Activated CD4-positive, alpha-beta T cell treated with anti-CD3 and anti-CD28 coated beads, Interleukin-2, amount 10 ng/mL, durations not matched to agents 24 days and 14 days (primary cell): ENCODE data around the gene PDE8B. TPM values are rescaled to one million over a fixed set of nuclear protein-coding genes. Genes with fewer than 3 reads are reported as not detected.
"Not testable (repeated sequence)": the region's sequence is repeated elsewhere in the genome, so short reads cannot be mapped to it uniquely, and the experiment has no call there.

Experiments
- DNase-seq: peaks from one replicate; pipeline ENCODE4 v3.0.0; 2022
- H3K27ac Mint-ChIP-seq: one replicate; pipeline ENCODE4 v1.8.0; 2022; ENCODE audit warnings: mild to moderate bottlenecking, mixed read lengths
- H3K27me3 Mint-ChIP-seq: one replicate; pipeline ENCODE4 v1.8.0; 2022; ENCODE audit warnings: mixed read lengths
- H3K36me3 Mint-ChIP-seq: one replicate; pipeline ENCODE4 v1.8.0; 2022; ENCODE audit warnings: low read depth, mild to moderate bottlenecking, mixed read lengths
- H3K4me1 Mint-ChIP-seq: one replicate; pipeline ENCODE4 v1.8.0; 2021; ENCODE audit warnings: mixed read lengths
- H3K4me3 Mint-ChIP-seq: one replicate; pipeline ENCODE4 v1.8.0; 2022; ENCODE audit warnings: mild to moderate bottlenecking, moderate library complexity, mixed read lengths
- H3K9me3 Mint-ChIP-seq: one replicate; pipeline ENCODE4 v1.8.0; 2021; ENCODE audit warnings: mixed read lengths
- intact Hi-C: fragments of 100-400 bp; cut with micrococcal nuclease; formaldehyde crosslinking; loops from one replicate; pipeline ENCODE4 v1.15.1; 2023
- total RNA-seq: library from RNA; stranded (reverse); gene quantifications from 2 replicates; pipeline ENCODE4 v1.2.3, GENCODE V29; 2022

PDE8B gene
- total RNA-seq, 1 donor from 2014 or later = 0.19 TPM

DNA sequence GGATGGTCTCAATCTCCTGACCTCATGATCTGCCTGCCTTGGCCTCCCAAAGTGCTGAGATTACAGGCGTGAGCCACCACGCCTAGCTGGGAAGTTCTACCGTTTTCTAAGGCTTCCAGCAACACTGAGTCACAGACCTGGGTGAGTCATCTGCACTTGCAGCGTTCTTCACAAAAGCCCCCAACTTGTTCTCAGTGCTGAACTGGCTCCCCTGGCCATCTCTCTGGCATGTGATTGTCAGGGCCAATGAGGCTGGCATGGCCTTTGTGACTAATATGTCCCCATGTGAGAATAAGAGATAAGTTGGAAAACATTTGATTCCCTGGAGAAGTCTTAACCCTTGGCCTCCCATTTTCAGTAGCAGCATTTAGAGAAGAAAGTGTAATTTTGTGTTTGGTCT lies 157.3 kb downstream of the PDE8B start:
- H3K27me3 Mint-ChIP-seq = no peaks in the 10 kb centered on the region
- no peaks in the 10 kb centered on the region for H3K4me1 Mint-ChIP-seq
- DNase-seq = no peak
- peaks cover 5% of the 10 kb centered on the region for H3K9me3 Mint-ChIP-seq
- H3K4me3 Mint-ChIP-seq = no peak overlapping the region
- no peak overlapping the region for H3K27ac Mint-ChIP-seq
- no peaks in the 10 kb centered on the region for H3K36me3 Mint-ChIP-seq
- intact Hi-C loops = no loop called here

DNA sequence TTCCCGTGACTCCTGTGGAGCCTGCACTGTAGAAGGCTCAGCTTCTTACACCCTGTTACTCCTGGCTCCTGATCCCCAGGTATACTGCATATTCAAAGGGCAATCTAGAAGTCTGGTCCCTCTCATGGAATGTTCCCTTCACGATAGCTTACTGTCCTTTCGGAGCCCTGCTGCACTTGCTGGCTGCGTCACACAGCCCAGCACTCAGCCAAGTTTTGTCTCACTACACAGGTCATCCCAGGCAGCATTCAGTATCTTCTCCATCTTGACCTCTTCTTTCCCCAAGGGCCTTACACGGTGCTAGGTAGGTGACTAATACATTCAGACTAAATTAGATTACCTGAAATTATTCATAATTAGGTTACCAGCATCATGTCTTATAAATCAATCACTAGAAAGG lies 157.9 kb downstream of the PDE8B start:
- Mint-ChIP-seq H3K9me3 (no peaks in the 10 kb centered on the region), H3K4me1 (no peaks in the 10 kb centered on the region), H3K36me3 (no peaks in the 10 kb centered on the region), H3K27ac (no peak overlapping the region), H3K27me3 (no peaks in the 10 kb centered on the region), H3K4me3 (no peak overlapping the region)
- no peak for DNase-seq
- intact Hi-C loops = no loop called here

- no peak overlapping the region for H3K27ac Mint-ChIP-seq
- DNase-seq = no peak
- no peaks in the 10 kb centered on the region for H3K9me3 Mint-ChIP-seq
- H3K4me3 Mint-ChIP-seq = no peak overlapping the region
- no peaks in the 10 kb centered on the region for H3K36me3 Mint-ChIP-seq
- no peaks in the 10 kb centered on the region for H3K4me1 Mint-ChIP-seq
- no peaks in the 10 kb centered on the region for H3K27me3 Mint-ChIP-seq
- intact Hi-C loops = no loop called here
Measured at GRCh38 chr5:77369566-77369965, 159.1 kb downstream of the PDE8B start.

- H3K36me3 Mint-ChIP-seq = peaks cover 2% of the 10 kb centered on the region
- H3K4me1 Mint-ChIP-seq = peaks cover 13% of the 10 kb centered on the region
- H3K27ac Mint-ChIP-seq = no peak overlapping the region
- H3K9me3 Mint-ChIP-seq = peaks cover 3% of the 10 kb centered on the region
- H3K27me3 Mint-ChIP-seq = no peaks in the 10 kb centered on the region
- intact Hi-C loops = loop anchor here (5.0 kb wide), 1 partner anchor 58 kb away; no protein-coding TSS in a partner anchor
- H3K4me3 Mint-ChIP-seq = no peak overlapping the region
- no peak for DNase-seq
Measured at GRCh38 chr5:77374686-77375085, 164.2 kb downstream of the PDE8B start.

DNA sequence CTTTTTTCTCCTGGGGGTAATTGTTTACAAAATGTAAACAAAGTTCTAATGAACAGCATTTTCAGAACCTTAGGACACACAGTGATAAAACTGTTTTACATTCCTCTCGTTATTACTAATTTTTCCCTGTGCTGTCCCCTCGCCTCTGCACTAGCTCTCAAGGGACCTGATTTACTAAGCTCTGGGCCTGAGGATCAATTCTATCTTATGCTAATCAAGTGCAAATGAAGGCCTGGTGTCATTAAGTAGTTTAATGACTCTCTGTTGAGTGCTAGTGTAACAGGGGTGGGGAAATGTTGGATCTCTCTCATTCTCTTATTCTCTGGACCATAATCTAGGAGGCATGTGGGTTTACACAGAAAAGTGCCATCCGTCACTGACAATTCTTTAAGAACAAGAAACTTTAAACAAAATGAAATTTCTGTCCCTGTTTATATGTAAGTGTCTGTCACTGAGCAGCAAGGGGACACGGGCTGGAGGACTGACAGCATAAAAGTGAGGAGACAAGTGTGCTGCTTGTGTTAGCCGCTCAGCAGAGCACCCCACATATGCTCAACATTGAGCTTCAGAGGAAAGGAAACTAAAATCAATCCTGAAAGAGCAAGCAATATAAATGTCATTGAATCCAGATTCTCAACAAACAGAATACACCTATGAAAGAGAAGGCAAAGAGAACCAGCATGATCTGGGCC lies 166.3 kb downstream of the PDE8B start:
- peaks cover 2% of the 10 kb centered on the region for H3K36me3 Mint-ChIP-seq
- peaks cover 29% of the 10 kb centered on the region for H3K4me1 Mint-ChIP-seq
- H3K27ac Mint-ChIP-seq = no peak overlapping the region
- no peak overlapping the region for H3K4me3 Mint-ChIP-seq
- DNase-seq = no peak
- peaks cover 11% of the 10 kb centered on the region for H3K9me3 Mint-ChIP-seq
- H3K27me3 Mint-ChIP-seq = no peaks in the 10 kb centered on the region
- intact Hi-C loops = loop anchor here (5.0 kb wide), 1 partner anchor 56 kb away; no protein-coding TSS in a partner anchor

- intact Hi-C loops = loop anchor here (1.0 to 5.0 kb wide), 5 partner anchors 23 to 121 kb away; partner anchors contain the start of gene WDR41
- Mint-ChIP-seq H3K9me3 (peaks cover 24% of the 10 kb centered on the region), H3K27ac (peak overlapping the region; percentile 82), H3K4me3 (peak overlapping the region; percentile 51), H3K27me3 (no peaks in the 10 kb centered on the region), H3K4me1 (peaks cover 29% of the 10 kb centered on the region), H3K36me3 (peaks cover 4% of the 10 kb centered on the region)
- peak; percentile 81 for DNase-seq
Measured at GRCh38 chr5:77379558-77380061, 169.1 kb downstream of the PDE8B start.

GRCh38 chr5:77380636-77381035 lies 170.2 kb downstream of the PDE8B start:
- Mint-ChIP-seq H3K9me3 (peaks cover 31% of the 10 kb centered on the region), H3K36me3 (peaks cover 4% of the 10 kb centered on the region), H3K27ac (peak overlapping the region; percentile 72), H3K4me1 (peaks cover 29% of the 10 kb centered on the region), H3K4me3 (no peak overlapping the region), H3K27me3 (no peaks in the 10 kb centered on the region)
- DNase-seq = no peak
- intact Hi-C loops = no loop called here

- intact Hi-C loops = not testable (repeated sequence)
Measured at GRCh38 chr5:77383336-77383735, 172.9 kb downstream of the PDE8B start.

GRCh38 chr5:77386340-77386739 lies 175.9 kb downstream of the PDE8B start:
- H3K27me3 Mint-ChIP-seq, H3K27ac Mint-ChIP-seq, H3K4me1 Mint-ChIP-seq, H3K36me3 Mint-ChIP-seq, H3K4me3 Mint-ChIP-seq, DNase-seq, intact Hi-C loops: not testable (repeated sequence)
- peaks cover 37% of the 10 kb centered on the region for H3K9me3 Mint-ChIP-seq

More at GRCh38 chr5:77383336-77383735, 172.9 kb downstream of the PDE8B start:
- not testable (repeated sequence) for H3K27ac Mint-ChIP-seq, H3K36me3 Mint-ChIP-seq, H3K27me3 Mint-ChIP-seq, H3K4me3 Mint-ChIP-seq, DNase-seq
- peaks cover 47% of the 10 kb centered on the region for H3K9me3 Mint-ChIP-seq
- peaks cover 25% of the 10 kb centered on the region for H3K4me1 Mint-ChIP-seq

- DNase-seq = no peak
- no peaks in the 10 kb centered on the region for H3K4me1 Mint-ChIP-seq
- no peak overlapping the region for H3K4me3 Mint-ChIP-seq
- H3K36me3 Mint-ChIP-seq = no peaks in the 10 kb centered on the region
- no peak overlapping the region for H3K27ac Mint-ChIP-seq
- peaks cover 22% of the 10 kb centered on the region for H3K9me3 Mint-ChIP-seq
- H3K27me3 Mint-ChIP-seq = no peaks in the 10 kb centered on the region
- intact Hi-C loops = loop anchor here (5.0 kb wide), 1 partner anchor 32 kb away; no protein-coding TSS in a partner anchor
Measured at GRCh38 chr5:77389746-77390145, 179.3 kb downstream of the PDE8B start.

- H3K36me3 Mint-ChIP-seq = no peaks in the 10 kb centered on the region
- H3K27ac Mint-ChIP-seq = no peak overlapping the region
- no peaks in the 10 kb centered on the region for H3K4me1 Mint-ChIP-seq
- no peaks in the 10 kb centered on the region for H3K27me3 Mint-ChIP-seq
- DNase-seq = no peak
- intact Hi-C loops = loop anchor here (5.0 kb wide), 1 partner anchor 33 kb away; no protein-coding TSS in a partner anchor
- H3K4me3 Mint-ChIP-seq = no peak overlapping the region
- H3K9me3 Mint-ChIP-seq = peaks cover 20% of the 10 kb centered on the region
Measured at GRCh38 chr5:77390221-77390620, 179.7 kb downstream of the PDE8B start.

DNA sequence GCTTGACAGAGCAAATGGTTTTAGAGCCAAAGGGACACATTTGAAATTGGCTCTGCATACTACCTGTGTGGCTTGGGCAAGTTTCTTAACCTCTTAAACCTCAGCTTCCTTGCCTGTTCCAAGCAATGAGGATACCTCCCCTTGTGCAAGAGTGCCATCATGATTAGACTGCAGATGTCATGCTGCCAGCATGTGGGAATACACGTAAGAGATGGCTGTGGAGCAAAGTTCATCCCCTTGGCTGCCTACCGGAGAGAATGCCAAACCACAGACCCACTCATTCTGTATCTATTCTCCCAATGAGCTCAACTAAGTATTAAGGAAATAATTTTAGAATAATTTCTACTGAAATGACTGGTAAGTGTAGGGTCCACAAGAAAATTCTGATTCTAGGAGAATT lies 180.3 kb downstream of the PDE8B start:
- H3K4me1 Mint-ChIP-seq = no peaks in the 10 kb centered on the region
- no peak overlapping the region for H3K4me3 Mint-ChIP-seq
- intact Hi-C loops = loop anchor here (5.0 kb wide), 1 partner anchor 33 kb away; no protein-coding TSS in a partner anchor
- no peaks in the 10 kb centered on the region for H3K27me3 Mint-ChIP-seq
- H3K9me3 Mint-ChIP-seq = peaks cover 16% of the 10 kb centered on the region
- no peaks in the 10 kb centered on the region for H3K36me3 Mint-ChIP-seq
- no peak overlapping the region for H3K27ac Mint-ChIP-seq
- DNase-seq = no peak

DNA sequence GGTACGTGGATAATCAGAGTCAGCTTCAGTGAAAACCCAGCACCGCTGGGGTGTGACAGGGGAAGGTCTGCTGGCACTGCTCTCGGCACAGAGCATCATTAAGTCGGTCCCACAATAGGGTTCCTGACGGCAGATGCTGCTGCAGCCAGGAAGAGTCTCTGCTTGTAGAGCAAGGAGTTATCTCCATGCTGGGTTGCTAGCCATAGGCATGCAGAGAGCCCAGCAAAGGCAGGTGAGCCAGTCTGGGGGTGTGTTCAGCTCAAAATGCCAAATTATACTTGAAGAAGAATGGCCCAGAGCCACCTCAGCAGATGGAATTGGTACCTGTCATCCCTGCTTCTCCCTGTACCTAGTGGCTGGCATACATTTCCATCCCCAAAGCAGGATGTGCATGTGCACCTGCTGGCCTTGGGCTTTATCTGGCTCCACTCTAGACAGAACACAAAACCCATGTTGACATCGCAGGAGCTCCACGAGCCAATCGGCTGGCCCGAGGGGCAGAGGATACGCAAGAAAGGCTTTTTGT lies 180.8 kb downstream of the PDE8B start:
- Mint-ChIP-seq H3K36me3 (no peaks in the 10 kb centered on the region), H3K4me3 (no peak overlapping the region), H3K9me3 (peaks cover 11% of the 10 kb centered on the region), H3K4me1 (peaks cover 2% of the 10 kb centered on the region), H3K27me3 (no peaks in the 10 kb centered on the region), H3K27ac (no peak overlapping the region)
- intact Hi-C loops = loop anchor here (5.0 kb wide), 1 partner anchor 34 kb away; no protein-coding TSS in a partner anchor
- DNase-seq = no peak

GRCh38 chr5:77394064-77394715 lies 183.7 kb downstream of the PDE8B start:
- H3K4me1 Mint-ChIP-seq = peaks cover 2% of the 10 kb centered on the region
- no peak overlapping the region for H3K27ac Mint-ChIP-seq
- H3K27me3 Mint-ChIP-seq = no peaks in the 10 kb centered on the region
- no peaks in the 10 kb centered on the region for H3K9me3 Mint-ChIP-seq
- no peak overlapping the region for H3K4me3 Mint-ChIP-seq
- no peak for DNase-seq
- intact Hi-C loops = loop anchor here (5.0 kb wide), 1 partner anchor 37 kb away; no protein-coding TSS in a partner anchor
- H3K36me3 Mint-ChIP-seq = no peaks in the 10 kb centered on the region
